Measurements from ENCODE around the gene TSEN2. TPM values are rescaled to one million over a fixed set of nuclear protein-coding genes. Genes with fewer than 3 reads are reported as not detected.

TSEN2 gene
- polyA plus RNA-seq, 1 donor (not counting 4 experiments of a cell fraction or from before 2014, with no cell fraction given) = 23.8 TPM

GRCh38 chr3:12549971-12550760, 65.9 kb downstream of the TSEN2 start:
- dilution Hi-C loops (cut with MboI; ENCODE audit: extremely low pct_ligation_motif_present, low sequenced_read_pairs) = no loop called here
- H4K20me1 ChIP-seq (ENCODE audit: control insufficient read depth, extremely low read depth, insufficient read depth, low read length) = no peaks in the 10 kb centered on the region
- no peak overlapping the region for H3K4me3 ChIP-seq (ENCODE audit: control insufficient read depth in 2 of 3, extremely low read depth in 1 of 3, insufficient read depth in 2 of 3, low read depth in 1 of 3, low read length in 3 of 3)
- no peaks in the 10 kb centered on the region for H3K9me1 ChIP-seq (ENCODE audit: control insufficient read depth, extremely low read depth, insufficient read depth, low read length)
- H2AFZ ChIP-seq (ENCODE audit: control insufficient read depth, low read length) = no peak overlapping the region
- no peaks in the 10 kb centered on the region for H3K27me3 ChIP-seq (ENCODE audit: control insufficient read depth, extremely low read depth, insufficient read depth, low read length)
- H3K79me2 ChIP-seq (ENCODE audit: control insufficient read depth, insufficient read depth, low read length) = no peaks in the 10 kb centered on the region
- no peaks in the 10 kb centered on the region for H3K36me3 ChIP-seq (ENCODE audit: control insufficient read depth in 2 of 2, extremely low read depth in 1 of 2, insufficient read depth in 2 of 2, low read length in 2 of 2)
- H3K27ac ChIP-seq (ENCODE audit: control insufficient read depth, insufficient read depth, low read length) = no peak overlapping the region
- TF ChIP-seq CTCF (optimal IDR thresholded peaks at IDR 0.05 in 1 of 3, IDR thresholded peaks at IDR 0.05 in 1 of 3, conservative IDR thresholded peaks at IDR 0.05 in 1 of 3; ENCODE audit: extremely low read depth in 1 of 3, insufficient read depth in 2 of 3, low read length in 3 of 3) = no peak
- no peak for TF ChIP-seq EZH2 (IDR thresholded peaks at IDR 0.05; ENCODE audit: low read length)
- DNase-seq (ENCODE audit: low read depth, low spot score) (no peak), FAIRE-seq (no peak)
- no peaks in the 10 kb centered on the region for H3K9me3 ChIP-seq (ENCODE audit: control insufficient read depth, low read depth, low read length)
- H3K4me2 ChIP-seq (ENCODE audit: control insufficient read depth, extremely low read depth, insufficient read depth, low read depth, low read length) = no peak overlapping the region
- no peak overlapping the region for H3K9ac ChIP-seq (ENCODE audit: control insufficient read depth, extremely low read depth, insufficient read depth, low read length)
- peaks cover 4% of the 10 kb centered on the region for H3K4me1 ChIP-seq (ENCODE audit: control insufficient read depth, extremely low read depth, insufficient read depth, low read length)

GRCh38 chr3:12553921-12554391, 69.7 kb downstream of the TSEN2 start:
- peak overlapping the region; percentile 75 for H3K4me2 ChIP-seq (ENCODE audit: control insufficient read depth, extremely low read depth, insufficient read depth, low read depth, low read length)
- peak overlapping the region; percentile 62 for H3K9ac ChIP-seq (ENCODE audit: control insufficient read depth, extremely low read depth, insufficient read depth, low read length)
- no peaks in the 10 kb centered on the region for H3K27me3 ChIP-seq (ENCODE audit: control insufficient read depth, extremely low read depth, insufficient read depth, low read length)
- peak overlapping the region; percentile 32 to 54 (median 42) for H3K4me3 ChIP-seq (ENCODE audit: control insufficient read depth in 2 of 3, extremely low read depth in 1 of 3, insufficient read depth in 2 of 3, low read depth in 1 of 3, low read length in 3 of 3)
- FAIRE-seq (no peak), DNase-seq (ENCODE audit: low read depth, low spot score) (no peak)
- H4K20me1 ChIP-seq (ENCODE audit: control insufficient read depth, extremely low read depth, insufficient read depth, low read length) = no peaks in the 10 kb centered on the region
- peaks cover 20% of the 10 kb centered on the region for H3K79me2 ChIP-seq (ENCODE audit: control insufficient read depth, insufficient read depth, low read length)
- dilution Hi-C loops (cut with MboI; ENCODE audit: extremely low pct_ligation_motif_present, low sequenced_read_pairs) = no loop called here
- no peaks in the 10 kb centered on the region for H3K9me1 ChIP-seq (ENCODE audit: control insufficient read depth, extremely low read depth, insufficient read depth, low read length)
- TF ChIP-seq EZH2 (IDR thresholded peaks at IDR 0.05; ENCODE audit: low read length) = no peak
- peak in 1 of 3 experiments; percentile 13 for TF ChIP-seq CTCF (optimal IDR thresholded peaks at IDR 0.05 in 1 of 3, IDR thresholded peaks at IDR 0.05 in 1 of 3, conservative IDR thresholded peaks at IDR 0.05 in 1 of 3; ENCODE audit: extremely low read depth in 1 of 3, insufficient read depth in 2 of 3, low read length in 3 of 3)
- H3K36me3 ChIP-seq (ENCODE audit: control insufficient read depth in 2 of 2, extremely low read depth in 1 of 2, insufficient read depth in 2 of 2, low read length in 2 of 2) = no peaks in the 10 kb centered on the region
- peak overlapping the region; percentile 85 for H2AFZ ChIP-seq (ENCODE audit: control insufficient read depth, low read length)
- peaks cover 18% of the 10 kb centered on the region for H3K4me1 ChIP-seq (ENCODE audit: control insufficient read depth, extremely low read depth, insufficient read depth, low read length)
- H3K9me3 ChIP-seq (ENCODE audit: control insufficient read depth, low read depth, low read length) = no peaks in the 10 kb centered on the region
- H3K27ac ChIP-seq (ENCODE audit: control insufficient read depth, insufficient read depth, low read length) = no peak overlapping the region

Data from keratinocyte (primary cell).